HG03095 (cell line): ENCODE measurements around the gene UTP15.

ENCODE experiments used
- ATAC-seq: cut with Tn5 transposase; IDR thresholded peaks from one replicate; pipeline ENCODE4 v1.9.1; 2021; ENCODE audit warnings: moderate library complexity; ENCODE audit not compliant: unreplicated experiment

Gene UTP15

DNA sequence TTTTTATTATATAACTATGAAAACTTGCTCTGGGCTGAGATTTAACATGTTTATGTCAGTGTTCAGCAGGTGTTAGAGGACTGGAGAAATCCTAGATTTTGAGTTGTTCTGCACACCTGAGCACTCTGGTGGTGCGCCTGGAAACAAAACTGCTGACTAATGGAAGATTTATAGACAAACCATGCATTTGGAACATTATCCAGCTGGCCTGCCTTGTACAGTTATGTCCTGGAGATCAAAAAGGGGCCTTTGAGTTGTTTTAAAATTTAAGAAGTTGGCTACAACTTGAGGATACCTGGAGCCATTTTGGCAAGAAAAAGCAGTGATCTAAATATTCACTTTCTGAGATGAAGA, 54.8 kb downstream of the UTP15 start:
- no peak for ATAC-seq

GRCh38 chr5:73623060-73623459, 57.5 kb downstream of the UTP15 start:
- no peak for ATAC-seq

DNA sequence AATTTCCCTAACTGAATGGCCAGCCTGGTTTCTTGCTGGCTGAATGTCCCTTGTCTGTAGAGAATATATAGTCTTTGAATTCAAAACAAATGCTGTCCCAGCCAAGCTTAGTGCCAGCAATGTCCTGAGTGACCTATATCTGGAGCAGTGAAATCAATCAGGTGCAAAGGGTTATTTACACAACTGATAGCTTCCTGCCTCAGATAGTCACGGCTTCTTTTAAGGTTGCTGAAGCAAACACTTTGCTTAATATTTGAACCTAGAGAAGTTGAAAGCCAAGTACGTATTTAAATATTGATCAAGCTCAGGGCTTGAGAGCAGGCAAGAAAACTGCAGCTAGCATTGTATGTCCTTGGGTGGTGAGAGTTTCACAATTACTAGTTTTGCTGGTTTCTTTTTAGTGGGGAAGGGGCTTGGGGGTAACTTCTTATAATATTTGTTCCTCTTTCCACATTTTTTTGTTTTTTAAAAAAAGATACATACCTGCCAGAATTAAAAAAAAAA, 58.4 kb downstream of the UTP15 start:
- ATAC-seq, result no peak

- no peak for ATAC-seq
Observed at GRCh38 chr5:73624888-73625287, 59.3 kb downstream of the UTP15 start.

- no peak for ATAC-seq
Observed at GRCh38 chr5:73625372-73625943, 59.9 kb downstream of the UTP15 start.

GRCh38 chr5:73625944-73626811, 60.6 kb downstream of the UTP15 start, which contains the start of gene ARHGEF28:
ARHGEF28 (plus strand) TSS chr5:73626196; CDS start chr5:73684852, 58,656 bp downstream.
- ATAC-seq, result no peak

- no peak for ATAC-seq
Observed at GRCh38 chr5:73626814-73627313, 61.3 kb downstream of the UTP15 start.

DNA sequence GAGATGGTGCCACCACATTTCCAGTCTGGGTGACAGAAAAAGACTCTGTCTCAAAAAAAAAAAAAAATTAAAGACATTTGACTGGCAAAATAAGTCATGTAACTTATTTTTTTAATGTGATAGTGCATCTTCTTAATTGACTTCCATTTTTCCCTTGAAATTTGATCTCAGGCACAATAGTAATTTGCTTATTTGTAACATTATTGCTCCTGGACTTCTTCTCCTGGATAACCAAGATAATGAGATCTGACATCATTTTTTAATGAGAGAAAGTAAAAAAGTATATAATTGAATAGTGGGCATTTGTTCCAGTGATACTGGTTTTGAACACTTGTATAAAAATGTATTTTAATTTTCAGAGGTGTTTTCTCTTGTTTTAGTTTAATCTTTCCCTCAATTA, 63.9 kb downstream of the UTP15 start:
- ATAC-seq, result no peak

GRCh38 chr5:73630765-73631164, 65.2 kb downstream of the UTP15 start:
- no peak for ATAC-seq

DNA sequence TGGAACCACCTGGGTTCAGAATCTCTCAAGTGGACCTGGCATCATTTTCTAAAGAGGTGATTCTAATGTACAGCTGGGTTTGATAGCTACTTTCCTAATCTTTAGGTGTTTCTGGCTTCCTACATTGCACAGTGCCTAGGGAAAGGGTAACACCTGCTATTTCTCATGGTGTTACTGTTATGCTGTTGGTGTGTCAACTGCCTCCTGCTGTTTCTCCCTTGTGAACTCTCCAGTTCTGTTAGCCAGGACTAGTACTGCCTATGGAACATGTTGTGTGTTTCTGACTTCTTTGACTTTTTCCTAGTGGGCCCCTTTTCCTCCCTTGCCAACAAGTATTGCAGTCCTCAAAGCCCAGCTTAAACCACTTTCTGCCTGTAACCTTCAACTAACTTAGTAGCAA, 66.0 kb downstream of the UTP15 start:
- no peak for ATAC-seq
